Measurements from ENCODE around the gene DCAF17.
"Not testable (repeated sequence)": the region's sequence is repeated elsewhere in the genome, so short reads cannot be mapped to it uniquely, and the experiment has no call there.

DCAF17 gene

GRCh38 chr2:171420728-171421563 is 13.1 kb upstream of the DCAF17 start:
- H3K4me1 ChIP-seq (ENCODE audit: insufficient read depth, low read length) = no peaks in the 10 kb centered on the region
- H4K20me1 ChIP-seq (ENCODE audit: insufficient read depth, low read length) = no peaks in the 10 kb centered on the region
- no peak for TF ChIP-seq CTCF (IDR thresholded peaks at IDR 0.05; ENCODE audit: borderline replicate concordance, extremely low read depth, low read length, poor library complexity, severe bottlenecking)
- no peak for TF ChIP-seq EZH2 (IDR thresholded peaks at IDR 0.05; ENCODE audit: borderline replicate concordance, low read depth, low read length, severe bottlenecking)
- H3K4me3 ChIP-seq (ENCODE audit: low read depth in 1 of 2, low read length in 2 of 2) = no peak overlapping the region
- ATAC-seq (ENCODE audit: insufficient read depth, low read depth) (no peak), DNase-seq (no peak)
- no peak overlapping the region for H3K27ac ChIP-seq (ENCODE audit: low read length)
- peaks cover 10% of the 10 kb centered on the region; the same call in 1 of the 2 replicates for H3K36me3 ChIP-seq (ENCODE audit: insufficient read depth, low read length)
- no peak overlapping the region for H2AFZ ChIP-seq (ENCODE audit: low read depth, low read length)
- H3K9me3 ChIP-seq (ENCODE audit: insufficient read depth, low read length, severe bottlenecking) = peaks cover 27% of the 10 kb centered on the region
- no peak overlapping the region for H3K4me2 ChIP-seq (ENCODE audit: insufficient read depth, low read length)
- no peak overlapping the region for H3K9ac ChIP-seq (ENCODE audit: low read depth, low read length)
- no peaks in the 10 kb centered on the region for H3K27me3 ChIP-seq (ENCODE audit: insufficient read depth, low read length, poor library complexity)
- H3K79me2 ChIP-seq (ENCODE audit: insufficient read depth, low read length) = no peaks in the 10 kb centered on the region; the same call in 1 of the 2 replicates

GRCh38 chr2:171422710-171423495 is 11.1 kb upstream of the DCAF17 start:
- H3K4me3 ChIP-seq (ENCODE audit: low read depth in 1 of 2, low read length in 2 of 2); H3K4me2 ChIP-seq (ENCODE audit: insufficient read depth, low read length); H3K9ac ChIP-seq (ENCODE audit: low read depth, low read length); H3K79me2 ChIP-seq (ENCODE audit: insufficient read depth, low read length); ATAC-seq (ENCODE audit: insufficient read depth, low read depth); DNase-seq; H3K27me3 ChIP-seq (ENCODE audit: insufficient read depth, low read length, poor library complexity); H2AFZ ChIP-seq (ENCODE audit: low read depth, low read length); H3K27ac ChIP-seq (ENCODE audit: low read length); H3K4me1 ChIP-seq (ENCODE audit: insufficient read depth, low read length); H4K20me1 ChIP-seq (ENCODE audit: insufficient read depth, low read length): not testable (repeated sequence)
- H3K9me3 ChIP-seq (ENCODE audit: insufficient read depth, low read length, severe bottlenecking) = peaks cover 30% of the 10 kb centered on the region
- H3K36me3 ChIP-seq (ENCODE audit: insufficient read depth, low read length) = peaks cover 10% of the 10 kb centered on the region; the same call in 1 of the 2 replicates

- Histone ChIP-seq H3K36me3 (ENCODE audit: insufficient read depth, low read length) (peaks cover 20% of the 10 kb centered on the region), H3K4me2 (ENCODE audit: insufficient read depth, low read length) (no peak overlapping the region), H2AFZ (ENCODE audit: low read depth, low read length) (no peak overlapping the region), H4K20me1 (ENCODE audit: insufficient read depth, low read length) (no peaks in the 10 kb centered on the region), H3K9ac (ENCODE audit: low read depth, low read length) (no peak overlapping the region), H3K4me3 (ENCODE audit: low read depth in 1 of 2, low read length in 2 of 2) (0 out of 4 replicates have a peak overlapping the region, but pooled peaks of 1 of the 2 experiments have one; percentile 9), H3K4me1 (ENCODE audit: insufficient read depth, low read length) (peaks cover 32% of the 10 kb centered on the region), H3K27ac (ENCODE audit: low read length) (no peak overlapping the region), H3K27me3 (ENCODE audit: insufficient read depth, low read length, poor library complexity) (no peaks in the 10 kb centered on the region), H3K79me2 (ENCODE audit: insufficient read depth, low read length) (peaks cover 64% of the 10 kb centered on the region), H3K9me3 (ENCODE audit: insufficient read depth, low read length, severe bottlenecking) (peaks cover 19% of the 10 kb centered on the region)
- no peak for TF ChIP-seq EZH2 (IDR thresholded peaks at IDR 0.05; ENCODE audit: borderline replicate concordance, low read depth, low read length, severe bottlenecking)
- TF ChIP-seq CTCF (IDR thresholded peaks at IDR 0.05; ENCODE audit: borderline replicate concordance, extremely low read depth, low read length, poor library complexity, severe bottlenecking) = no peak
- ATAC-seq (ENCODE audit: insufficient read depth, low read depth) = no peak
- DNase-seq = peak; percentile 21
Observed at GRCh38 chr2:171430516-171431410, 3.3 kb upstream of the DCAF17 start.

All from DND-41 (cell line).